K562 (cell line): ENCODE measurements around the gene PSMB10. TPM values are rescaled to one million over a fixed set of nuclear protein-coding genes. Genes with fewer than 3 reads are reported as not detected.

ENCODE experiments used
- ADNP ChIP-seq: fragments of 200-800 bp; sonication (Bioruptor generic); IDR thresholded peaks from 2 replicates; pipeline ENCODE4 v1.6.1; 2016; ENCODE audit warnings: missing genetic modification characterization, missing compliant biosample characterization
- CLOCK ChIP-seq: fragments of 250-450 bp; sonication (Bioruptor Pico); IDR thresholded peaks from 2 replicates; pipeline ENCODE4 v1.4.0; 2020; ENCODE audit warnings: mild to moderate bottlenecking, moderate library complexity, borderline replicate concordance
- COPS2 ChIP-seq: fragments of 450-650 bp; conservative IDR thresholded peaks from 2 replicates; pipeline ENCODE4 v1.6.1; 2016; ENCODE audit warnings: mild to moderate bottlenecking, moderate library complexity
- FOXJ2 ChIP-seq: fragments of 200-800 bp; sonication (Bioruptor generic); IDR thresholded peaks from 2 replicates; pipeline ENCODE4 v1.6.1; 2016; ENCODE audit warnings: missing genetic modification characterization, missing compliant biosample characterization
- HMGN3 ChIP-seq: IDR thresholded peaks from 2 replicates; pipeline ENCODE4 v1.6.1; 2011; ENCODE audit warnings: borderline replicate concordance, low read depth, mild to moderate bottlenecking, mixed read lengths, low read length; ENCODE audit not compliant: insufficient read length; ENCODE audit errors: extremely low read depth
- HNRNPK ChIP-seq: fragments of 200-400 bp; formaldehyde crosslinking; IDR thresholded peaks from one replicate; pipeline ENCODE4 v1.6.1; 2018; ENCODE audit warnings: mild to moderate bottlenecking, low read depth, low read length; ENCODE audit not compliant: poor library complexity, severe bottlenecking
- L3MBTL2 ChIP-seq: fragments of 450-650 bp; IDR thresholded peaks from 2 replicates; pipeline ENCODE4 v1.6.1; 2016; ENCODE audit warnings: mild to moderate bottlenecking, moderate library complexity
- MITF ChIP-seq: IDR thresholded peaks from 2 replicates; pipeline ENCODE4 v1.6.1; 2014; ENCODE audit warnings: antibody characterized with exemption
- POLR2G ChIP-seq: fragments of 200-400 bp; formaldehyde crosslinking; IDR thresholded peaks from 2 replicates; pipeline ENCODE4 v1.6.1; 2017; ENCODE audit warnings: low read depth, mild to moderate bottlenecking, antibody characterized with exemption, low read length, moderate library complexity
- RUNX1 ChIP-seq: sonication (generic); IDR thresholded peaks from 2 replicates; pipeline ENCODE4 v1.6.1; 2016; ENCODE audit warnings: antibody characterized with exemption, low read depth
- SNIP1 ChIP-seq: fragments of 450-650 bp; IDR thresholded peaks from 2 replicates; pipeline ENCODE4 v1.7.1; 2017; ENCODE audit warnings: low read depth, mild to moderate bottlenecking
- TAF9B ChIP-seq: fragments of 450-650 bp; IDR thresholded peaks from 2 replicates; pipeline ENCODE4 v1.6.1; 2018; ENCODE audit warnings: mild to moderate bottlenecking; ENCODE audit not compliant: partially characterized antibody
- TARDBP ChIP-seq: fragments of 450-650 bp; IDR thresholded peaks from 2 replicates; pipeline ENCODE4 v1.6.1; 2016
- TCF15 ChIP-seq: fragments of 250-450 bp; sonication (Bioruptor Pico); IDR thresholded peaks from 2 replicates; pipeline ENCODE4 v1.8.0; 2022; ENCODE audit warnings: moderate library complexity, mild to moderate bottlenecking, inconsistent platforms
- TGIF2 ChIP-seq: sonication (generic); formaldehyde crosslinking; IDR thresholded peaks from 2 replicates; pipeline ENCODE4 v1.8.1; 2022; ENCODE audit warnings: mild to moderate bottlenecking, missing genetic modification reagents, moderate library complexity
- THAP7 ChIP-seq: fragments of 250-450 bp; sonication (Bioruptor Pico); IDR thresholded peaks from 2 replicates; pipeline ENCODE4 v1.5.0; 2021
- ZBTB11 ChIP-seq, 3 experiments: fragments of 200-800 bp in 1 of 3; fragments of 250-450 bp in 1 of 3; fragments of 450-650 bp in 1 of 3; sonication (Bioruptor Pico) in 1 of 3; sonication (Bioruptor generic) in 1 of 3; formaldehyde crosslinking in 1 of 3; IDR thresholded peaks; 2 replicates each; pipeline versions ENCODE4 v1.6.1 to v1.8.0; 2016 to 2022; ENCODE audit warnings: mild to moderate bottlenecking in 2 of 3, missing genetic modification characterization in 2 of 3, missing compliant biosample characterization in 1 of 3, moderate library complexity in 1 of 3
- ZC3H4 ChIP-seq: sonication (generic); formaldehyde crosslinking; IDR thresholded peaks from 2 replicates; pipeline ENCODE4 v1.9.0; 2021; ENCODE audit warnings: missing genetic modification reagents, borderline replicate concordance
- ZKSCAN1 ChIP-seq: fragments of 150-350 bp; IDR thresholded peaks from 2 replicates; pipeline ENCODE4 v1.6.1; 2016; ENCODE audit warnings: low read depth, low read length
- ZNF445 ChIP-seq: fragments of 250-450 bp; sonication (Bioruptor Pico); IDR thresholded peaks from 2 replicates; pipeline ENCODE4 v1.4.0; 2020; ENCODE audit warnings: low read depth, mild to moderate bottlenecking, moderate library complexity
- ZNF507 ChIP-seq: conservative IDR thresholded peaks from 2 replicates; pipeline ENCODE4 v1.6.1; 2017; ENCODE audit warnings: missing genetic modification characterization, missing compliant biosample characterization
- polyA plus RNA-seq, 8 experiments: library from polyadenylated mRNA; depleted of rRNA in 4 of 8; stranded (reverse) in 5 of 8; unstranded in 3 of 8; fragments of >200 nt; fragmentation: Nextera tagmentation in 2 of 8; fragmentation: Illumina TruSeq in 1 of 8; extraction: Ambion mirVana in 2 of 8; extraction: Trizol in 1 of 8; gene quantifications; 2 replicates each; pipeline versions ENCODE4 v1.2.1 to v1.2.3, GENCODE V29; 2011 to 2014; ENCODE audit warnings: inconsistent platforms in 1 of 8, missing spikeins in 1 of 8
- total RNA-seq, 7 experiments: library from RNA; depleted of rRNA in 6 of 7; stranded (reverse); fragments of >200 nt in 6 of 7; fragmentation: Illumina TruSeq in 2 of 7; extraction: Trizol in 2 of 7; gene quantifications; 2 replicates each; pipeline versions ENCODE4 v1.2.1 to v1.2.3, GENCODE V29; 2011 to 2021; ENCODE audit warnings: low replicate concordance in 1 of 7

The PSMB10 gene
- total and polyA plus RNA-seq, 9 of the 15 experiments (the other 6 are each of a cell fraction or from before 2014, with no cell fraction given) = 11.7 to 105 (median 51.0) TPM

- TF ChIP-seq CLOCK (CRISPR knock-in tag) (no peak), RUNX1 (no peak), ZC3H4 (no peak), ZKSCAN1 (no peak), MITF (no peak), FOXJ2 (tag) (no peak), TARDBP (no peak), TAF9B (no peak), ZBTB11 (CRISPR knock-in tag; IDR thresholded peaks at IDR 0.05) (no peak), ADNP (tag) (no peak), ZNF507 (tag) (no peak), POLR2G (peak; percentile 68), COPS2 (no peak), HMGN3 (peak; percentile 54), HNRNPK (no peak), ZNF445 (no peak), TGIF2 (CRISPR knock-in tag) (no peak), L3MBTL2 (no peak), TCF15 (CRISPR knock-in tag) (no peak), SNIP1 (no peak), THAP7 (CRISPR knock-in tag) (no peak)
These were observed 52.0 kb downstream of the PSMB10 start, which contains the start of gene NRN1L (continued) for GRCh38 chr16:67884684-67885083.
